NCI-H2196 treated with DMSO at 0.1 percent for 48 hours (cell line): ENCODE measurements around the gene VCAN.
"Not testable (repeated sequence)": the region's sequence is repeated elsewhere in the genome, so short reads cannot be mapped to it uniquely, and the experiment has no call there.

Experiments used
- DNase-seq: peaks from one replicate; lab custom pipeline; 2025; ENCODE audit not compliant: unreplicated experiment; lab: John Stamatoyannopoulos, UW

VCAN gene

GRCh38 chr5:83471405-83472212 lies at the start of gene VCAN:
Gene VCAN (plus strand): TSS chr5:83471744. CDS start chr5:83483519, 11,775 bp downstream.
- DNase-seq = no peak

GRCh38 chr5:83422284-83422683 lies 49.3 kb upstream of the VCAN start:
- DNase-seq = no peak

- DNase-seq = no peak
These were observed 44.7 kb upstream of the VCAN start for GRCh38 chr5:83426855-83427254.

GRCh38 chr5:83428126-83428525 lies 43.4 kb upstream of the VCAN start:
- DNase-seq = no peak

- no peak for DNase-seq
These were observed 42.7 kb upstream of the VCAN start for GRCh38 chr5:83428890-83429289.

GRCh38 chr5:83430130-83431010 lies 41.2 kb upstream of the VCAN start:
- DNase-seq = no peak

- no peak for DNase-seq
These were observed 37.7 kb upstream of the VCAN start for GRCh38 chr5:83433891-83434290.

- no peak for DNase-seq
These were observed 36.6 kb upstream of the VCAN start for GRCh38 chr5:83434946-83435345.

- no peak for DNase-seq
These were observed 35.3 kb upstream of the VCAN start for GRCh38 chr5:83436276-83436675.

- DNase-seq = not testable (repeated sequence)
These were observed 33.8 kb upstream of the VCAN start for GRCh38 chr5:83437697-83438096.

GRCh38 chr5:83440826-83441225 lies 30.7 kb upstream of the VCAN start:
- no peak for DNase-seq

- DNase-seq = no peak
These were observed 29.8 kb upstream of the VCAN start for GRCh38 chr5:83441747-83442146.

- DNase-seq = no peak
These were observed 28.0 kb upstream of the VCAN start for GRCh38 chr5:83443534-83443933.

- no peak for DNase-seq
These were observed 27.1 kb upstream of the VCAN start for GRCh38 chr5:83444445-83444844.

- DNase-seq = no peak
These were observed 25.1 kb upstream of the VCAN start for GRCh38 chr5:83446253-83446947.

- no peak for DNase-seq
These were observed 24.0 kb upstream of the VCAN start for GRCh38 chr5:83447533-83447932.

- DNase-seq = no peak
These were observed 21.2 kb upstream of the VCAN start for GRCh38 chr5:83450183-83450966.

- DNase-seq = no peak
These were observed 20.6 kb upstream of the VCAN start for GRCh38 chr5:83450967-83451248.

- DNase-seq = no peak
These were observed 19.6 kb upstream of the VCAN start for GRCh38 chr5:83451955-83452354.

GRCh38 chr5:83453937-83454336 lies 17.6 kb upstream of the VCAN start:
- no peak for DNase-seq

GRCh38 chr5:83464261-83464660 lies 7.3 kb upstream of the VCAN start:
- no peak for DNase-seq
